Astrocyte (in vitro differentiated cells and primary cell): Measurements from ENCODE around the gene TNFAIP1.

ENCODE experiments used
- CTCF ChIP-seq: IDR thresholded peaks from 2 replicates; pipeline ENCODE4 v1.5.1; 2011; ENCODE audit warnings: low read depth, mild to moderate bottlenecking, inconsistent platforms, low read length, moderate library complexity; ENCODE audit not compliant: insufficient read depth
- EZH2 ChIP-seq: IDR thresholded peaks from 2 replicates; pipeline ENCODE4 v1.6.1; 2012; ENCODE audit warnings: mild to moderate bottlenecking, low read length, inconsistent platforms; ENCODE audit not compliant: insufficient read depth

GRCh38 chr17:28394337-28395116, 59.0 kb downstream of the TNFAIP1 start:
- no peak for TF ChIP-seq CTCF
- TF ChIP-seq EZH2: no peak
